BJ (cell line): ENCODE results near the gene WNT2B. TPM values are rescaled to one million over a fixed set of nuclear protein-coding genes. Genes with fewer than 3 reads are reported as not detected.

ENCODE experiments used
- CTCF ChIA-PET: fragments of 350-600 bp; formaldehyde crosslinking; extraction: SDS; loops from one replicate; lab custom pipeline; 2021; ENCODE audit warnings: antibody characterized with exemption, inconsistent platforms; lab: Yijun Ruan, JAX
- POLR2A ChIA-PET: fragments of 300-600 bp; sonication (Branson Sonifier 250); formaldehyde crosslinking; extraction: SDS; loops from one replicate; lab custom pipeline; 2021; ENCODE audit warnings: antibody characterized with exemption; lab: Charles Lee
- DNase-seq: peaks from one replicate; pipeline ENCODE4 v3.0.0-alpha.2; 2011; ENCODE audit warnings: low read depth
- H3K27me3 ChIP-seq: 2 replicates; pipeline ENCODE4 v1.6.0; 2011; ENCODE audit warnings: low read length; ENCODE audit not compliant: control insufficient read depth, insufficient read depth
- H3K36me3 ChIP-seq: 2 replicates; pipeline ENCODE4 v1.5.1; 2011; ENCODE audit warnings: low read length; ENCODE audit not compliant: control insufficient read depth, insufficient read depth
- H3K4me3 ChIP-seq: 2 replicates; pipeline ENCODE4 v1.5.1; 2011; ENCODE audit warnings: low read depth, mild to moderate bottlenecking, control low read depth, low read length
- polyA plus RNA-seq: library from polyadenylated mRNA; depleted of rRNA; stranded (reverse); fragments of >200 nt; gene quantifications from 2 replicates; pipeline ENCODE4 v1.2.3, GENCODE V29; 2011
- TF ChIP-seq, protein P1 (sequence below): IDR thresholded peaks from 2 replicates; pipeline ENCODE4 v1.5.1; 2011; ENCODE audit warnings: low read depth, mild to moderate bottlenecking, control low read depth, inconsistent platforms, low read length, moderate library complexity; ENCODE audit not compliant: insufficient read depth

WNT2B gene
- polyA plus RNA-seq, 1 experiment = 3.1 TPM

DNA sequence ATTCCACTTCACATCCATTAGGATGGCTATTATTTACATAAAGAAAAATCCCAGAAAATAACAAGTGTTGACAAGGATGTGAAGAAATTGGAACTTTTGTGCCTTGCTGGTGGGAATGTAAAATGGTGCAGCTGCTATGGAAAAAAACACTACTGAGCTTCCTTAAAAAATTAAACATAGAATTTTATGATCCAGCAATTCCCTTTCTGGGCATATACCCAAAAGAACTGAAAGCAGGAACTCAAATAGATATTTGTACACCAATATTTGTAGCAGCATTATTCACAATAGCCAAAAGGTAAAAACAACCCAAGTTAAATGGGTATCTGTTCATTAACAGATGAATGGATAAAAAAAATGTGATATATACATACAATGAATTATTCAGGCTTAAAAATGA lies 45.6 kb downstream of the WNT2B start:
- TF ChIP-seq, protein P1, sequence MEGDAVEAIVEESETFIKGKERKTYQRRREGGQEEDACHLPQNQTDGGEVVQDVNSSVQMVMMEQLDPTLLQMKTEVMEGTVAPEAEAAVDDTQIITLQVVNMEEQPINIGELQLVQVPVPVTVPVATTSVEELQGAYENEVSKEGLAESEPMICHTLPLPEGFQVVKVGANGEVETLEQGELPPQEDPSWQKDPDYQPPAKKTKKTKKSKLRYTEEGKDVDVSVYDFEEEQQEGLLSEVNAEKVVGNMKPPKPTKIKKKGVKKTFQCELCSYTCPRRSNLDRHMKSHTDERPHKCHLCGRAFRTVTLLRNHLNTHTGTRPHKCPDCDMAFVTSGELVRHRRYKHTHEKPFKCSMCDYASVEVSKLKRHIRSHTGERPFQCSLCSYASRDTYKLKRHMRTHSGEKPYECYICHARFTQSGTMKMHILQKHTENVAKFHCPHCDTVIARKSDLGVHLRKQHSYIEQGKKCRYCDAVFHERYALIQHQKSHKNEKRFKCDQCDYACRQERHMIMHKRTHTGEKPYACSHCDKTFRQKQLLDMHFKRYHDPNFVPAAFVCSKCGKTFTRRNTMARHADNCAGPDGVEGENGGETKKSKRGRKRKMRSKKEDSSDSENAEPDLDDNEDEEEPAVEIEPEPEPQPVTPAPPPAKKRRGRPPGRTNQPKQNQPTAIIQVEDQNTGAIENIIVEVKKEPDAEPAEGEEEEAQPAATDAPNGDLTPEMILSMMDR = no peak
- POLR2A ChIA-PET = no interaction called here
- H3K36me3 ChIP-seq = no peaks in the 10 kb centered on the region
- CTCF ChIA-PET = no interaction called here
- no peak overlapping the region for H3K4me3 ChIP-seq
- DNase-seq = no peak
- no peaks in the 10 kb centered on the region for H3K27me3 ChIP-seq

DNA sequence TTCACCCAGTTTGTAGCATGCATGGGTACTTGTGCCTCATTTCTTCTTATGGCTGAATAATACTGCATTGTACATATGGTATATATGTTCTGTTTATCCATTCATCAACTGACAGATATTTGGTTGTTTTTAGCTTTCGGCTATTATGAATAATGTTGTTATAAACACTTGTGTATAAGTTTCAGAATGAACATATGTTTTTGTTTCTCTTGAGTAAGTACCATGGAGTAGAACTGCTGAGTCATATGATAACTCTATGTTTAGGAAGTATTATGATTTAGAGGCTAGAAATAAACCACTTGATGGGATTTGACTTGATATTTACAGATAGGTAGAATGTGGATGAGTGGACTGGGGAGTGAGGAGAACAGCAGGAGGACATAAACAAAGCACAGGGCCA lies 48.6 kb downstream of the WNT2B start:
- no peak for DNase-seq
- POLR2A ChIA-PET = no interaction called here

DNA sequence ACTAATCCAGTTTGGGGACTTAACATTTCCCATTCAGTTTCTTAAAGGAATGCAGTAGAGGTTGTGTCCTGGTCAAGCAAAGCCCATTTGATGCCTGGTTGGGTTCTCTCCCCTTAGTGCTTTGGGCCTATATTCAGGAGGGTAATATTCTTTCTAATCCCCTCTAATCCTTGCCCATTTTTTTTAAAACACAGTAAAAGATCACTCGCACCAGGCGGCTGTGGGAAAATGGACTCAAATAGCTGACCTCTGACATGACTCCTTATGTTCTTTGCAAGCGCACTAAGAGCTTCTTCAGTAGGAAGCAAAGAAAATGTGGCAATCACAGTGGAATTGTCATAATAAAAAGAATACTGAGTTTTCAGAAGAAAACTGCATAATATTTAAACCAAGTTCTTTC lies 49.9 kb downstream of the WNT2B start:
- no peak overlapping the region for H3K4me3 ChIP-seq
- TF ChIP-seq, protein P1 = no peak
- ChIA-PET POLR2A (no interaction called here), CTCF (no interaction called here)
- DNase-seq = no peak
- no peaks in the 10 kb centered on the region for H3K36me3 ChIP-seq
- H3K27me3 ChIP-seq = no peaks in the 10 kb centered on the region

More for the DNA sequence above, 48.6 kb downstream of the WNT2B start:
- H3K4me3 ChIP-seq = no peak overlapping the region
- H3K36me3 ChIP-seq = no peaks in the 10 kb centered on the region
- CTCF ChIA-PET = interaction anchor here (1.1 to 2.0 kb wide), 2 partner anchors 10 to 56 kb away, joined by 3 to 4 read pairs; no protein-coding TSS in a partner anchor
- no peaks in the 10 kb centered on the region for H3K27me3 ChIP-seq
- TF ChIP-seq, protein P1 = no peak

DNA sequence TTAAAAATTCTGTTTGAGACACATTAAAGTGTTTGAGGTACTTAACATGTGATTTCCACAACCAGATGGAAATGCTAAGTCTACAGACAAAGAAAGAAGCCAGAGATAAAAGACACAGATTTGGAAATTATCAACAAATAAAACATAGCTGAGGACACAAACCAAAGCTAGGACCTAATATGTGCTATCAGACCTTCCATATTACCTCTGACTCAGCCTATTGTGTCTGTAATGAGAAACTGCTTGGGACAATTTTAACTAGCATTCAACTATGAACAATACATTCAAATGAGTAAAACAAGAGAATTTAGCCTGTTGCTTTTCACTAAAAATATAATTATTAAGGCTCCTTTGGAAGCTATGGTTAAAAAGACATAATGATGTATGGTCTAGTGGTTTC lies 54.6 kb downstream of the WNT2B start:
- ChIA-PET POLR2A (no interaction called here), CTCF (no interaction called here)
- no peak overlapping the region for H3K4me3 ChIP-seq
- TF ChIP-seq, protein P1 = no peak
- no peaks in the 10 kb centered on the region for H3K36me3 ChIP-seq
- no peak for DNase-seq
- H3K27me3 ChIP-seq = no peaks in the 10 kb centered on the region

DNA sequence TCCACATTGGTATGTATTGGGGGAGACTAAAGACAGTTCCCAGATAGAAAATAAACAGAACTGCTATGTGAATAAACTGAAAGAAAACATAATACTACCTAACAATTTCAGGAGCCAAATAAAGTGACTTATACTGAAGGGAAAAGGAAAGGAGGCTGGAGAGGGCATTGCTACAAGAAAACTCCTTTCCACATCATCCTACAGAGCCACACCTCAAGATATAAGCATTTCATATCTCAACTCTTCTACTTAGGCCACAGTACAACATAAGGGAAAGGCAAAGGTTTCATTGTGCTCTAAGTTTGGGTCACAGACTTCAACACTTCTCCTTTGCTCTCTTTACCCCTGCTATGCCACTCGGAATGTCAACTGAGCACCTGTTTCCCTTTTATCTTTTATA lies 55.3 kb downstream of the WNT2B start:
- no peaks in the 10 kb centered on the region for H3K36me3 ChIP-seq
- no peaks in the 10 kb centered on the region for H3K27me3 ChIP-seq
- H3K4me3 ChIP-seq = no peak overlapping the region
- TF ChIP-seq, protein P1 = no peak
- DNase-seq = no peak
- CTCF ChIA-PET = no interaction called here
- POLR2A ChIA-PET = no interaction called here
